ENCODE data around the gene TACC2. TPM values are rescaled to one million over a fixed set of nuclear protein-coding genes. Genes with fewer than 3 reads are reported as not detected.
A peak's percentile ranks its signal among the peaks of the same experiment; 100 is the strongest.

Gene TACC2
- total RNA-seq, 2 donors from 2014 or later: 247 to 286 TPM

GRCh38 chr10:122292376-122292775 is 303.4 kb downstream of the TACC2 start:
- Histone ChIP-seq H3K27me3 (no peaks in the 10 kb centered on the region), H3K36me3 (no peaks in the 10 kb centered on the region), H3K27ac (no peak overlapping the region), H3K4me1 (no peaks in the 10 kb centered on the region), H3K4me3 (no peak overlapping the region), H3K9me3 (no peaks in the 10 kb centered on the region)
- no peak for DNase-seq (ENCODE audit: low spot score)
- TF ChIP-seq, protein P1, sequence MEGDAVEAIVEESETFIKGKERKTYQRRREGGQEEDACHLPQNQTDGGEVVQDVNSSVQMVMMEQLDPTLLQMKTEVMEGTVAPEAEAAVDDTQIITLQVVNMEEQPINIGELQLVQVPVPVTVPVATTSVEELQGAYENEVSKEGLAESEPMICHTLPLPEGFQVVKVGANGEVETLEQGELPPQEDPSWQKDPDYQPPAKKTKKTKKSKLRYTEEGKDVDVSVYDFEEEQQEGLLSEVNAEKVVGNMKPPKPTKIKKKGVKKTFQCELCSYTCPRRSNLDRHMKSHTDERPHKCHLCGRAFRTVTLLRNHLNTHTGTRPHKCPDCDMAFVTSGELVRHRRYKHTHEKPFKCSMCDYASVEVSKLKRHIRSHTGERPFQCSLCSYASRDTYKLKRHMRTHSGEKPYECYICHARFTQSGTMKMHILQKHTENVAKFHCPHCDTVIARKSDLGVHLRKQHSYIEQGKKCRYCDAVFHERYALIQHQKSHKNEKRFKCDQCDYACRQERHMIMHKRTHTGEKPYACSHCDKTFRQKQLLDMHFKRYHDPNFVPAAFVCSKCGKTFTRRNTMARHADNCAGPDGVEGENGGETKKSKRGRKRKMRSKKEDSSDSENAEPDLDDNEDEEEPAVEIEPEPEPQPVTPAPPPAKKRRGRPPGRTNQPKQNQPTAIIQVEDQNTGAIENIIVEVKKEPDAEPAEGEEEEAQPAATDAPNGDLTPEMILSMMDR (IDR thresholded peaks at IDR 0.05): no peak

GRCh38 chr10:122293156-122293960 is 304.4 kb downstream of the TACC2 start:
- H3K36me3 ChIP-seq: no peaks in the 10 kb centered on the region
- H3K9me3 ChIP-seq: no peaks in the 10 kb centered on the region
- H3K27me3 ChIP-seq: no peaks in the 10 kb centered on the region
- no peak overlapping the region for H3K4me3 ChIP-seq
- H3K27ac ChIP-seq: no peak overlapping the region
- no peaks in the 10 kb centered on the region for H3K4me1 ChIP-seq
- TF ChIP-seq, protein P1 (IDR thresholded peaks at IDR 0.05): no peak
- no peak for DNase-seq (ENCODE audit: low spot score)

DNA sequence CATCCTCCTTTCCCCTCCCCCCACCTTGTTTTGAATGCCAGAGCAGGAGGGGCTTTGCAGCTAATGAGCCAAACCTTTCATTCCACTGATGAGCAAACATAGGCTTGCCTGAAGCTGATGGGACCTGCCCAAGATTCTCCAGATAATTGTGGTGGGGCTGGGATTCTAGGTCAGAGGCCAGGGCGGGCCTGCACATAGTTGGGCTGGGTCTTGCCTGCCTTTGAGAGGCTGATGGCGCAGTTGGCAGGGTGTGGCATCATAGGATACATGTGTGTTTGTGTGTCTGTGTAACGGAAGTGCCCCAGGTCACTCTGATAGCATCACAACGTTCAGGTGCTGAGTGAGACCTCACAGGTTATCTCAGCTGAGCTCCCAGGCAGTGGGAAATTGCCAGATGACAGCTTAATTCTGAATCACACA is 305.0 kb downstream of the TACC2 start:
- Histone ChIP-seq H3K27ac (no peak overlapping the region), H3K27me3 (no peaks in the 10 kb centered on the region), H3K4me3 (no peak overlapping the region), H3K4me1 (peaks cover 0 to 2% of the 10 kb centered on the region in 2 donors), H3K36me3 (no peaks in the 10 kb centered on the region), H3K9me3 (no peaks in the 10 kb centered on the region)
- TF ChIP-seq, protein P1 (IDR thresholded peaks at IDR 0.05): no peak
- DNase-seq (ENCODE audit: low spot score): no peak

- H3K27me3 ChIP-seq: no peaks in the 10 kb centered on the region
- H3K27ac ChIP-seq: no peak overlapping the region
- H3K4me1 ChIP-seq: peaks cover 0 to 5% of the 10 kb centered on the region in 2 donors
- peak; percentile 26 for DNase-seq (ENCODE audit: low spot score)
- TF ChIP-seq, protein P1 (IDR thresholded peaks at IDR 0.05): no peak
- no peak overlapping the region for H3K4me3 ChIP-seq
- no peaks in the 10 kb centered on the region for H3K9me3 ChIP-seq
- no peaks in the 10 kb centered on the region for H3K36me3 ChIP-seq
These were observed 305.8 kb downstream of the TACC2 start for GRCh38 chr10:122294511-122295450.

GRCh38 chr10:122295451-122295809 is 306.5 kb downstream of the TACC2 start:
- TF ChIP-seq, protein P1 (IDR thresholded peaks at IDR 0.05): no peak
- H3K4me3 ChIP-seq: no peak overlapping the region
- H3K9me3 ChIP-seq: no peaks in the 10 kb centered on the region
- H3K36me3 ChIP-seq: no peaks in the 10 kb centered on the region
- peak; percentile 21 for DNase-seq (ENCODE audit: low spot score)
- no peaks in the 10 kb centered on the region for H3K27me3 ChIP-seq
- peaks cover 0 to 5% of the 10 kb centered on the region in 2 donors for H3K4me1 ChIP-seq
- H3K27ac ChIP-seq: no peak overlapping the region
